ENCODE measurements around the gene QPCTL.
A peak's percentile ranks its signal among the peaks of the same experiment; 100 is the strongest.

Gene QPCTL

GRCh38 chr19:45692187-45693105 lies at the start of gene QPCTL:
QPCTL (plus strand) TSS chr19:45692666; CDS start chr19:45692704, 38 bp downstream.
- TF ChIP-seq, protein P1, sequence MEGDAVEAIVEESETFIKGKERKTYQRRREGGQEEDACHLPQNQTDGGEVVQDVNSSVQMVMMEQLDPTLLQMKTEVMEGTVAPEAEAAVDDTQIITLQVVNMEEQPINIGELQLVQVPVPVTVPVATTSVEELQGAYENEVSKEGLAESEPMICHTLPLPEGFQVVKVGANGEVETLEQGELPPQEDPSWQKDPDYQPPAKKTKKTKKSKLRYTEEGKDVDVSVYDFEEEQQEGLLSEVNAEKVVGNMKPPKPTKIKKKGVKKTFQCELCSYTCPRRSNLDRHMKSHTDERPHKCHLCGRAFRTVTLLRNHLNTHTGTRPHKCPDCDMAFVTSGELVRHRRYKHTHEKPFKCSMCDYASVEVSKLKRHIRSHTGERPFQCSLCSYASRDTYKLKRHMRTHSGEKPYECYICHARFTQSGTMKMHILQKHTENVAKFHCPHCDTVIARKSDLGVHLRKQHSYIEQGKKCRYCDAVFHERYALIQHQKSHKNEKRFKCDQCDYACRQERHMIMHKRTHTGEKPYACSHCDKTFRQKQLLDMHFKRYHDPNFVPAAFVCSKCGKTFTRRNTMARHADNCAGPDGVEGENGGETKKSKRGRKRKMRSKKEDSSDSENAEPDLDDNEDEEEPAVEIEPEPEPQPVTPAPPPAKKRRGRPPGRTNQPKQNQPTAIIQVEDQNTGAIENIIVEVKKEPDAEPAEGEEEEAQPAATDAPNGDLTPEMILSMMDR (IDR thresholded peaks at IDR 0.05) = no peak

- TF ChIP-seq, protein P1 (IDR thresholded peaks at IDR 0.05) = peak; percentile 78
These were observed 49.2 kb upstream of the QPCTL start for GRCh38 chr19:45643024-45643926.

DNA sequence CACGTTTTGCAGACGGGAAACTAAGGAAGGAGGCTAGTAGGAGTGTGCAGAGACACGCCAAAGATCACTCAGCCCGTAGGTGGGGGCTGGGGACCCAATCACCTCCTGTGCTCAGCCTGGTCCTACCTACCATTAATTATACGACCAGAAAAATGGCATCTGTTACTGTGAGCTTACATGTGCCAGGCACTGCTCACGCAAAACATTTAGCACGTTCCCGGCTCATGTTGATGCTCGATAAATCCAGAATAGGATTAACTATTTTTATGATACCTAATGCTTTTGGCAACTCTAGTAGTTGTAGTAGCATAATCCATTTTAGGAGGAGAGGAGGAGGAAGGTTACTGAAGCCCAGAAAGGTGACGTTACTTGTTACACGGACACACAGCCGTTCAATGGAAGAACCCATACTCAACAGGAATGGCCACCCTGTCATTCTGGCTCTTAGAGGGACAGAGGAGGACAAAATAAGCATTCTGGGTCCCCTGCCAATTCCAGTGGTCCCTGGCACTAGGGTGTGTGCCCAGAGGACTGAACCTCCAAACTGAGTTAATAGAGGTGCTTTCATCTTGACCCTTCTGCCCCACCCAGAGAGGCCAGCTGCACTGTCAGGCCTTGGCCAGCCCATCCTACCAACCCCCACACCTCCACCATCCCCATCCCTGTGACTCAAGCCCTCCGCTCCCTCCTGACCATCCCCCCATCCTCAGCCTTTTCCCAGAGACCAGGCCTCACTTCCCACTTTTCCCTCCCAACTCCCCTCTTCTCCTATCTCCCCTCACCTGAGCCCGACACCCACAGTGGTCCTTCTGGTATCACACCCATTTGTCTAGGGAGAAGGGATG lies 48.3 kb upstream of the QPCTL start:
- TF ChIP-seq, protein P1 (IDR thresholded peaks at IDR 0.05) = no peak

- TF ChIP-seq, protein P1 (IDR thresholded peaks at IDR 0.05) = no peak
These were observed 47.3 kb upstream of the QPCTL start for GRCh38 chr19:45645068-45645630.

- TF ChIP-seq, protein P1 (IDR thresholded peaks at IDR 0.05) = no peak
These were observed 46.7 kb upstream of the QPCTL start for GRCh38 chr19:45645631-45646344.

DNA sequence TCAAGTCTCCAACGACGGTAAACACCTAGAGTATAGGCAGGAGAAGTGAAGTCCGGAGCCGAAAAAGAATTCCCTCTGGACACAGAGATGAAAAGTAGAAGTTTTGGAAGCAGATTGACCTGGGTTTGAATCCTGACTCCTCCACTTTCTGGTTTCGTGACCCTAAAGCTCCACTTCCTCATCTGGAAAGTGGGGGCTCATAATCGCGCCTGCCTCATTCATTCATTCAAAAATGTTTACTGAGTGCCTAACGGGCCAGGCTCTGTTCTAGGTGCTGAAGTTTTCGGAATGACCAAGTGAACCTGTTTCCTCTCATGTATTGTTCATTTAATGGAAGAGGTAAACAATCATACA lies 46.1 kb upstream of the QPCTL start:
- TF ChIP-seq, protein P1 (IDR thresholded peaks at IDR 0.05) = no peak

All from LNCAP (cell line).